BE2C (cell line): Measurements from ENCODE around the gene PHLDA1.
"Not testable (repeated sequence)": the region's sequence is repeated elsewhere in the genome, so short reads cannot be mapped to it uniquely, and the experiment has no call there.

Source experiments
- DNase-seq: peaks from one replicate; pipeline ENCODE4 v3.0.0-alpha.2; 2020
- H3K27me3 ChIP-seq: fragments of 250-450 bp; sonication (Bioruptor Pico); 2 replicates; pipeline ENCODE4 v1.5.1; 2020; ENCODE audit warnings: mild to moderate bottlenecking
- H3K36me3 ChIP-seq: fragments of 250-450 bp; sonication (Bioruptor Pico); 2 replicates; pipeline ENCODE4 v1.5.1; 2020; ENCODE audit warnings: mild to moderate bottlenecking
- H3K4me1 ChIP-seq: fragments of 250-450 bp; sonication (Bioruptor Pico); 2 replicates; pipeline ENCODE4 v1.5.1; 2020
- H3K4me3 ChIP-seq: 2 replicates; pipeline ENCODE4 v1.5.1; 2011; ENCODE audit warnings: low read depth, low read length
- H3K9me3 ChIP-seq: fragments of 250-450 bp; sonication (Bioruptor Pico); 2 replicates; pipeline ENCODE4 v1.5.1; 2020
- CTCF ChIP-seq: IDR thresholded peaks from 2 replicates; pipeline ENCODE4 v1.5.1; 2012; ENCODE audit warnings: mild to moderate bottlenecking, low read depth, low read length

PHLDA1 gene

DNA sequence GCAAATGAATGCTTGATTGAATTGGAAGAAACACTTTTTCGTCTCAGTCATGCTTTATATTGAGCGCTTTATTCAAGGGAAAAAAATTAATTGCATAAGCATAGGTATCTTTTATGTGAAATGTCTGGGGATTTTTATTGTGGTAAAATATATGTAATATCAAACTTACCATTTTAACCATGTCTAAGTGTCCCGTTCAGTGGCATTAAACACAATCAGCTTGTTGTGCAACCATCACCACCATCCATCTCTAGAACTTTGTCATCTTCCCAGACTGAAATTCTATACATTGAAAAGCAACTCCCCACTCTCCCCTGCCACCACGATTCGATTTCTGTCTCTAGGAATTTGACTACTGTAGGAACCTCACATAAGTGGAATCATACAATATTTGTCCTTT lies 39.8 kb downstream of the PHLDA1 start:
- H3K27me3 ChIP-seq, result no peaks in the 10 kb centered on the region
- H3K4me1 ChIP-seq, result peaks cover 3% of the 10 kb centered on the region
- H3K4me3 ChIP-seq, result no peak overlapping the region
- no peaks in the 10 kb centered on the region for H3K36me3 ChIP-seq
- no peaks in the 10 kb centered on the region for H3K9me3 ChIP-seq
- TF ChIP-seq CTCF, result no peak
- DNase-seq, result no peak

DNA sequence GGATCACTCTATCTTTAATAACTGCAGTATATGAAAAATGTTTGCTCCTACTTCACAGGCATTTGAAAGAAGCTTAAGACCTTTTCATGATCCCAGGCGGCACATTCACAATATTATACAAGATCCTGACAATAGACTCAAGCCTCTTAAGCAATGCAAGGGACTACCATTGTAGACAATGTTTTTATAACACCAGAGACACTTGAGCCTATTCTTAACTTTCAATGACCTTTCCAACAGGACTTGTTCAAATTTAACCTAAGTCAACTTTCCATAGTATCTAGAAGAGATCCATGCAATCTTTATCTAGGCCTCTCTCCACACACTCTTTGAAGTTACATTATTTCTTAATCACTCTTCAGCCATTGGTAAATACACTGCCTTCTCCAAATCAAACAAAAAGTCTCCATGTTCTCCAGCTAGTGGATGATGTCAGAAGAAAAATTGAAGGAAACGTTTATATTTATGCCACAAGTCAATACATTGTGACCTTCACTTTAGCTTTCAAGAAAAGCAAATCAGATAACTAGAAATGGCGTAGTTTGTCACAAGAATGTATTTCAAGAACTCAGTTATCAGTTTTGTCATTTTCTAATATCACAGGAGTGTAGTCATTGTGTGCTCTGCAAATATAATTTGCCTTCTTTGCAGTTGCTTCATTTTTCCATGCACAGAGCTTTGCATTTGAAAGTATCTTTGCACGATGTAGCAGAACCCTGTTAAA lies 41.2 kb downstream of the PHLDA1 start:
- Histone ChIP-seq H3K27me3 (no peaks in the 10 kb centered on the region), H3K9me3 (no peaks in the 10 kb centered on the region), H3K4me3 (no peak overlapping the region), H3K36me3 (no peaks in the 10 kb centered on the region), H3K4me1 (peaks cover 3% of the 10 kb centered on the region)
- DNase-seq, result no peak
- no peak for TF ChIP-seq CTCF

DNA sequence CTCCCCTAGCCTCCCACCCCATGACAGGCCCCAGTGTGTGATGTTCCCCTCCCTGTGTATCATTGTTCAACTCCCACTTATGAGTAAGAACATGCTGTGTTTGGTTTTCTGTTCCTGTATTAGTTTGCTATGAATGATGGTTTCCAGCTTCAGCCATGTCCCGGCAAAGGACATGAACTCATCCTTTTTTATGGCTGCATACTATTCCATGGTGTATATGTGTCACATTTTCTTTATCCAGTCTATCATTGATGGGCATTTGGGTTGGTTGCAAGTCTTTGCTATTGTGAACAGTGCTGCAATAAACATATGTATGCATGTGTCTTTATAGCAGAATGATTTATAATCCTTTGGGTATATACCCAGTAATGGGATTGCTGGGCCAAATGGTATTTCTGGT lies 43.9 kb downstream of the PHLDA1 start:
- not testable (repeated sequence) for H3K4me3 ChIP-seq, DNase-seq, H3K27me3 ChIP-seq, H3K9me3 ChIP-seq, H3K36me3 ChIP-seq, H3K4me1 ChIP-seq

- Histone ChIP-seq H3K27me3 (no peaks in the 10 kb centered on the region), H3K36me3 (no peaks in the 10 kb centered on the region), H3K4me3 (no peak overlapping the region), H3K4me1 (no peaks in the 10 kb centered on the region), H3K9me3 (no peaks in the 10 kb centered on the region)
- TF ChIP-seq CTCF, result no peak
- DNase-seq, result no peak
Measured at GRCh38 chr12:75986001-75986746, 45.4 kb downstream of the PHLDA1 start.

GRCh38 chr12:75985566-75985965 lies 46.0 kb downstream of the PHLDA1 start:
- no peaks in the 10 kb centered on the region for H3K4me1 ChIP-seq
- H3K36me3 ChIP-seq, result no peaks in the 10 kb centered on the region
- H3K9me3 ChIP-seq, result no peaks in the 10 kb centered on the region
- H3K27me3 ChIP-seq, result no peaks in the 10 kb centered on the region
- DNase-seq, result no peak
- H3K4me3 ChIP-seq, result no peak overlapping the region
- no peak for TF ChIP-seq CTCF

DNA sequence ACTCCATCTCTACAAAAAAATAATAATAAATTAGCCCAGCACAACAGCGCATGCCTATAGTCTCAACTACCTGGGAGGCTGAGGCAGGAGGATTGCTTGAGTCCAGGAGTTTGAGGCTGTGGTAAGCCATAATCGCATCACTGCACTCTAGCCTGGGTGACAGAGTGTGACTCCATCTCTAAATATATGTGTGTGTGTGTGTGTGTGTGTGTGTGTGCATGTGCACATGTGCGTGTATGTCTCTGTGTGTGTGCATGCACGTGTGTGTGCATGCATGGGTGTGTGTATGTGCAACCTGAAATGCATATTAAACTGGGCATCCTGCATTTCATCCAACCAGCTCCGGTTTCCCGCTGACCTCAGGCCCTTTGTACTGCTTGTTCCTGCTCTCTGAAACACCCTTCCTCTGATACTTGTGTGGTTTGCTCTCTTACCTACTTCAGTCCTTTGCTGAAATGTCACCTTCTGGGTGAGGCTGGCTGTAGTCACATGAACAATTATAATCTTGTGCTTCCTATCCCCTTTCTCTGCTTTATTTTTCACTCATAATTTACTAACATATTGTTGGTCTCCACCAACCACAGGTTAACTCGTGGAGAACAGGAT lies 46.9 kb downstream of the PHLDA1 start:
- Histone ChIP-seq H3K4me3 (no peak overlapping the region), H3K4me1 (no peaks in the 10 kb centered on the region), H3K36me3 (no peaks in the 10 kb centered on the region), H3K27me3 (no peaks in the 10 kb centered on the region), H3K9me3 (no peaks in the 10 kb centered on the region)
- no peak for TF ChIP-seq CTCF
- DNase-seq, result no peak

- H3K9me3 ChIP-seq, H3K36me3 ChIP-seq, H3K27me3 ChIP-seq, H3K4me1 ChIP-seq, H3K4me3 ChIP-seq, DNase-seq: not testable (repeated sequence)
Measured at GRCh38 chr12:75983851-75984250, 47.7 kb downstream of the PHLDA1 start.
